BLaER1 (cell line): Measurements from ENCODE around the gene MCM6.
"Not testable (repeated sequence)": the region's sequence is repeated elsewhere in the genome, so short reads cannot be mapped to it uniquely, and the experiment has no call there.

Experiments used
- H3K27ac ChIP-seq: shearing (Covaris generic); formaldehyde crosslinking; 2 replicates; pipeline ENCODE4 v1.8.1; 2022
- H3K27me3 ChIP-seq: shearing (Covaris generic); formaldehyde crosslinking; 2 replicates; pipeline ENCODE4 v1.8.1; 2022
- H3K36me3 ChIP-seq: shearing (Covaris generic); formaldehyde crosslinking; 2 replicates; pipeline ENCODE4 v1.8.1; 2022
- H3K4me1 ChIP-seq: shearing (Covaris generic); formaldehyde crosslinking; 2 replicates; pipeline ENCODE4 v1.8.1; 2022
- H3K4me2 ChIP-seq: shearing (Covaris generic); formaldehyde crosslinking; 2 replicates; pipeline ENCODE4 v1.8.1; 2022
- H3K4me3 ChIP-seq: shearing (Covaris generic); formaldehyde crosslinking; 2 replicates; pipeline ENCODE4 v1.8.1; 2022
- H3K9ac ChIP-seq: shearing (Covaris generic); formaldehyde crosslinking; 2 replicates; pipeline ENCODE4 v1.8.1; 2022
- H3K9me3 ChIP-seq: shearing (Covaris generic); formaldehyde crosslinking; 2 replicates; pipeline ENCODE4 v1.8.1; 2022
- H4K20me1 ChIP-seq: shearing (Covaris generic); formaldehyde crosslinking; 2 replicates; pipeline ENCODE4 v1.8.1; 2022
- Cebpa-rat ChIP-seq: shearing (Covaris generic); IDR thresholded peaks from 2 replicates; pipeline ENCODE4 v1.8.1; 2022

MCM6 gene

GRCh38 chr2:135796606-135797005, 79.6 kb downstream of the MCM6 start:
- H4K20me1 ChIP-seq = no peaks in the 10 kb centered on the region
- peaks cover 3% of the 10 kb centered on the region; the same call in 1 of the 2 replicates for H3K36me3 ChIP-seq
- no peak overlapping the region for H3K4me3 ChIP-seq
- peaks cover 25% of the 10 kb centered on the region for H3K9me3 ChIP-seq
- peaks cover 36% of the 10 kb centered on the region for H3K4me1 ChIP-seq
- no peaks in the 10 kb centered on the region for H3K27me3 ChIP-seq
- H3K27ac ChIP-seq = no peak overlapping the region
- no peak for TF ChIP-seq Cebpa-rat
- no peak overlapping the region for H3K9ac ChIP-seq
- H3K4me2 ChIP-seq = no peak overlapping the region

GRCh38 chr2:135795641-135796040, 80.6 kb downstream of the MCM6 start:
- not testable (repeated sequence) for H4K20me1 ChIP-seq, H3K9ac ChIP-seq, H3K27ac ChIP-seq, H3K4me2 ChIP-seq, H3K4me3 ChIP-seq, H3K27me3 ChIP-seq, H3K36me3 ChIP-seq
- peaks cover 42% of the 10 kb centered on the region for H3K4me1 ChIP-seq
- H3K9me3 ChIP-seq = peaks cover 15% of the 10 kb centered on the region

DNA sequence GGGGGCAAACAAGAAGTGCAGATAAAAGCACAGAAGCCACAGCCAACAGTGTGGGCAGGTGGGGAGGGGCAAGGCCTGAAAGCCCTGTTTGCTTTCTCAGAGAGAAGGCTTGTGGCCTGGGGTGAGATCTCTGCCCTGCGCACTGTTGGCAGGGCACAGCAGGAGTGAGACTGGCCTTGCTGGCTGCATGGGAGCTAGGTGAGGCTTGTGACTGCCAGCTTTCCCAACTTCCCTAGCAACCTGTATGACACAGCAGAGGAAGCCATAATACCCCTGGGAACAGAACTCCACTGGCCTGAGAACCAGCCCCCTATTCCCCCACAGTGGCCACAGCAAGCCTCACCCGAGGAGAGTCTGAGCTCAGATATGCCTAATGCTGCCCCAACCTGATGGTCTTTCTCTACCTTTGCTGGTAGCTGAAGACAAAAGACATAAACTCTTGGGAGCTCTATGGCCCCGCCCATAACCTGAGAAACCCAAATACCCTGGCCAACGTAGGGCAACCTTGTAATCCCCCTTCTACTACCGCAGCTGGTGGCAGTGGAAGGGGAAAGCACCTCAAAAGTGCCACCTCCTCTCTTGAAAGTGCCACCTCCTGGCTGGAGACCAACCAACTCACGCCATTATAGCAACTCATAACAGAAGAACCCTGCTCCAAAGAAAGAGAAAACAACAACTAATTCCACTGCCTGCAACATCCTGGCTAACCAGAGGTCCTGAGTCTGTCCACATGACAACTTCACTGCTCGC, 83.7 kb downstream of the MCM6 start:
- peaks cover 33% of the 10 kb centered on the region for H3K4me1 ChIP-seq
- no peak overlapping the region for H3K4me3 ChIP-seq
- H3K9me3 ChIP-seq = no peaks in the 10 kb centered on the region
- no peaks in the 10 kb centered on the region for H3K27me3 ChIP-seq
- no peak for TF ChIP-seq Cebpa-rat
- H3K9ac ChIP-seq = no peak overlapping the region
- no peaks in the 10 kb centered on the region for H4K20me1 ChIP-seq
- H3K27ac ChIP-seq = no peak overlapping the region; the same call in 1 of the 2 replicates
- peaks cover 9% of the 10 kb centered on the region for H3K36me3 ChIP-seq
- peak overlapping the region; percentile 27 for H3K4me2 ChIP-seq

DNA sequence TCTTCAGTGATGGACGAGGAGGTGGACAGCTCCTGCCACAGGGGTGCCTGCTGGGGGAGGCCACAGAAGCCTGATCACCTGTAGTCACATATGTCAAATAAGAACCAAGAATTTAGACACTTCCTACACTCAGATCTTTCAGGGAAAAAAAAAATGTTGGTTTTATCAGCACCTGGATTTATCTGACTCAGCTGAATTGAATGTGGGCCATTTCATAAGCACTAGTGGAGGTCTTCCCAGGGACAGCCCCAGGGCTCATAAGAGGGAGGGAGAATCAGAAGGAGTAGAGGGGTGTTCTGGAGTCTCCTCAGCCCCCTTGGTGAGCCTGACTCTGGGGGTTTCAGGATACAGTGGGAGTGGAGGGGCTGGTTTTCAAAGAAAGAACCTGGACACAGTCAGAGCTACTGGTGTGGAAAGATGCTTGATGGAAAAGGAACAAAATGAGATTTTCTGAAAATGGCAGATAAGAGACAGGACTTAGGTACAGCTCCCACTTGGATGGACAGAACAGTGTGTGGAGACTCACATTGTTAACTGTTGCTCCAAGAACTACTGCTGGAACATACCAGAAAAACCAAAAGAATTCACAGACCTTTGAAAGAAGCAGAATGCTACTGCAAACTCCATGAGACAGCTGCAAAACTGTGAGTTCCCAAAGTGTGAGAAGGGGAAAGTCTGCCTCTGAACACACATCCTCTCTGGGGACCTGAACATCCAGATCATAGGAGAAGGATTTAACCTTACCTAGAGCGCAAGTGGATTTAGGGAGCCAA, 84.6 kb downstream of the MCM6 start:
- Histone ChIP-seq H3K4me1 (peaks cover 33% of the 10 kb centered on the region), H3K27me3 (no peaks in the 10 kb centered on the region), H3K9ac (no peak overlapping the region), H3K36me3 (peaks cover 19% of the 10 kb centered on the region), H4K20me1 (no peaks in the 10 kb centered on the region), H3K27ac (no peak overlapping the region), H3K9me3 (no peaks in the 10 kb centered on the region), H3K4me3 (no peak overlapping the region), H3K4me2 (peak overlapping the region; percentile 27)
- no peak for TF ChIP-seq Cebpa-rat

DNA sequence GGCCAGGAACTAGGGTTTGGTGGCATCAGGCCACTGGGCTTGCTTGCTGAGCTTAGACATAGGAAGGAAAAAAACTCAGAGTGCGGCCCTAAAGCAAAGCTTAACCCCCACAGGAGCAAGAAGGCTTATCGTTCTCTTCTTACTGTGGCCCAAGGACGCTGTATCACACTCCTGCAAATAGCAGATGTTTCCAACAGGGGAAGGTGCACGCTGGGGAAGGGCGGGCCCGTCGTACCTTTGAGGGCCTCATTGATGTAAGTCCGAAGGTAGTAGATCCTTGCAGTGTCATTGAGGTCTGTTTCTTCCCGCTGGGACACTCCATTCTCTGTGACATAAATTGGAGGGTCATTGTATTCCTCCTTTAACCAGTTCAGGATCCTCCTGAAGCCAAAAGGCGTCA, 85.8 kb downstream of the MCM6 start:
- H3K4me1 ChIP-seq = peaks cover 32% of the 10 kb centered on the region
- no peaks in the 10 kb centered on the region for H3K27me3 ChIP-seq
- no peak overlapping the region for H3K4me3 ChIP-seq
- H3K36me3 ChIP-seq = peaks cover 29% of the 10 kb centered on the region
- H4K20me1 ChIP-seq = no peaks in the 10 kb centered on the region
- no peak overlapping the region for H3K27ac ChIP-seq
- H3K9ac ChIP-seq = no peak overlapping the region
- H3K9me3 ChIP-seq = peaks cover 4% of the 10 kb centered on the region; the same call in 1 of the 2 replicates
- H3K4me2 ChIP-seq = no peak overlapping the region
- TF ChIP-seq Cebpa-rat = no peak
